HepG2 (cell line): ENCODE results near the gene ZSWIM5. TPM values are rescaled to one million over a fixed set of nuclear protein-coding genes. Genes with fewer than 3 reads are reported as not detected.
A peak's percentile ranks its signal among the peaks of the same experiment; 100 is the strongest.

Experiments used
- DR1 ChIP-seq: sonication (generic); formaldehyde crosslinking; IDR thresholded peaks from 2 replicates; pipeline ENCODE4 v1.8.0; 2021; ENCODE audit warnings: mild to moderate bottlenecking, missing genetic modification reagents, inconsistent platforms
- HDAC1 ChIP-seq: sonication (generic); formaldehyde crosslinking; IDR thresholded peaks from 2 replicates; pipeline ENCODE4 v1.5.1; 2020; ENCODE audit warnings: mild to moderate bottlenecking, missing genetic modification reagents
- KDM5A ChIP-seq: fragments of 200-600 bp; sonication (generic); IDR thresholded peaks from 2 replicates; pipeline ENCODE4 v1.7.0; 2018; ENCODE audit warnings: antibody characterized with exemption, mild to moderate bottlenecking, low read length, borderline replicate concordance
- LCORL ChIP-seq, 2 experiments: fragments of 450-650 bp in 1 of 2; sonication (generic) in 1 of 2; formaldehyde crosslinking in 1 of 2; IDR thresholded peaks; 2 replicates each; pipeline versions ENCODE4 v1.5.0 to v1.6.1; 2017 to 2020; ENCODE audit warnings: antibody characterized with exemption in 1 of 2, missing genetic modification reagents in 1 of 2
- PATZ1 ChIP-seq: sonication (generic); formaldehyde crosslinking; IDR thresholded peaks from 2 replicates; pipeline ENCODE4 v1.4.0; 2020; ENCODE audit warnings: missing genetic modification reagents
- PHF5A ChIP-seq: IDR thresholded peaks from one replicate; pipeline ENCODE4 v1.6.1; 2018; ENCODE audit warnings: low read depth, missing genetic modification reagents; ENCODE audit not compliant: unreplicated experiment
- ZBTB3 ChIP-seq: sonication (generic); formaldehyde crosslinking; IDR thresholded peaks from 2 replicates; pipeline ENCODE4 v1.4.0; 2020; ENCODE audit warnings: low read depth, mild to moderate bottlenecking, moderate library complexity, missing genetic modification reagents, borderline replicate concordance
- ZNF350 ChIP-seq: sonication (generic); formaldehyde crosslinking; IDR thresholded peaks from 2 replicates; pipeline ENCODE4 v1.4.0; 2020; ENCODE audit warnings: mild to moderate bottlenecking, low read depth, missing genetic modification reagents, borderline replicate concordance
- ZNF639 ChIP-seq: conservative IDR thresholded peaks from 2 replicates; pipeline ENCODE4 v1.6.1; 2018; ENCODE audit warnings: missing genetic modification reagents
- ZNF792 ChIP-seq: IDR thresholded peaks from 2 replicates; pipeline ENCODE4 v1.6.1; 2016
- polyA plus RNA-seq, 8 experiments: library from polyadenylated mRNA; depleted of rRNA in 3 of 8; stranded (reverse) in 7 of 8; unstranded in 1 of 8; fragments of >200 nt; fragmentation: Illumina TruSeq in 4 of 8; extraction: Trizol in 4 of 8; gene quantifications; 2 replicates each; pipeline versions ENCODE4 v1.2.1 to v1.2.3, GENCODE V29; 2011 to 2016; ENCODE audit warnings: low read depth in 4 of 8, missing spikeins in 1 of 8, mixed read lengths in 1 of 8; ENCODE audit not compliant: insufficient read depth in 1 of 8
- total RNA-seq, 5 experiments: library from RNA; depleted of rRNA; stranded (reverse); fragments of >200 nt; fragmentation: Illumina TruSeq; extraction: Trizol; gene quantifications; 2 replicates each; pipeline ENCODE4 v1.2.3, GENCODE V29; 2016; ENCODE audit warnings: low read depth in 1 of 5
- TF ChIP-seq, protein P1 (sequence below), 2 experiments: sonication (generic) in 1 of 2; formaldehyde crosslinking in 1 of 2; IDR thresholded peaks; 2 replicates each; pipeline versions ENCODE4 v1.4.0 to v1.6.1; 2016 to 2020; ENCODE audit warnings: borderline replicate concordance in 1 of 2, low read depth in 1 of 2, mild to moderate bottlenecking in 1 of 2, missing genetic modification reagents in 1 of 2
- TF ChIP-seq, protein P2 (sequence below), 2 experiments: sonication (generic) in 1 of 2; formaldehyde crosslinking in 1 of 2; IDR thresholded peaks; 2 replicates each; pipeline versions ENCODE4 v1.5.1 to v1.6.1; 2011 to 2020; ENCODE audit warnings: borderline replicate concordance in 1 of 2, low read depth in 1 of 2, low read length in 1 of 2, mild to moderate bottlenecking in 1 of 2, missing genetic modification reagents in 1 of 2, moderate library complexity in 1 of 2

The ZSWIM5 gene
- total and polyA plus RNA-seq, 2 of the 13 experiments (the other 11 are each of a cell fraction or from before 2014, with no cell fraction given) = 11.0 to 20.6 TPM

DNA sequence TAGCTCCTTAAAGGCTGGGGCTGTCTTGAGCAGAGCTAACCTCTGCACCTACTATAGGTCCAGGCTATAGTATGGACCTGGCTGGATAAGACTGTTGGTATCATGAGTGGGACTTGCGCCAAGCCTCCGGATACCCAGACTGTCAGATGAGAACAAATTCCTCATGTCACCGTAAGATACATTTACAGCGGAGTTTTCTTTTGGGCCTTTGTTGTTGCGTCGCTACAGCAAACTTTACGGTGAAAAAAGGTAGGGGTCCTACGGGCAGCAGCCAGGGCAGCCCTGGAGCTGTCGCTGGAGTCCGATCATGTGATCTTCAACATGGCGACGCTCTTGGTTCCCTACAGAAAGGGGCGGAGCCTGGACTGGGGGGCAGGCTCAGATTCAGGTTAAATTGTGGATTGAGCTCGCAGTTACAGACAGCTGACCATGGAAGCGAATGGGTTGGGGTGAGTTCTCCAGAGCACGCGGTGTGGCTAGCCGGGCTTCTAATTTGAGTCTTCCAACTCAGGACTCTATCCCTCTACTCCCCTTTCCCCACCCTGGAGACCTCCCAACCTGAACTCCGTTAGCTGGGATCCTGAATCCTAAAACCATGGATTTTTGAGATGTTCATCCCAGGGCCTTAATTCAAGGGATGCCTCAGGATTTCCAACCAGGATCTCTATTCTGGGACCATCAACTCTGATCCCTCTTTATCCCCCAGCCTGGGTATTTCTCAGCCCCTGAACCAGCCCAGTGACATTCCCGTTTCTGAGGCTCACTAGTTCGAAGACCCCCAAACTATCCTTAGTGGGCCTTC, 194.4 kb downstream of the ZSWIM5 start, which contains the start of gene UROD (continued):
- TF ChIP-seq ZNF639 (CRISPR knock-in tag) = no peak
- 0 out of 2 replicates have a peak, but pooled peaks have one; percentile 57 for TF ChIP-seq ZBTB3 (CRISPR knock-in tag)
- TF ChIP-seq PATZ1 (CRISPR knock-in tag) = peak; percentile 75
- TF ChIP-seq, protein P1, sequence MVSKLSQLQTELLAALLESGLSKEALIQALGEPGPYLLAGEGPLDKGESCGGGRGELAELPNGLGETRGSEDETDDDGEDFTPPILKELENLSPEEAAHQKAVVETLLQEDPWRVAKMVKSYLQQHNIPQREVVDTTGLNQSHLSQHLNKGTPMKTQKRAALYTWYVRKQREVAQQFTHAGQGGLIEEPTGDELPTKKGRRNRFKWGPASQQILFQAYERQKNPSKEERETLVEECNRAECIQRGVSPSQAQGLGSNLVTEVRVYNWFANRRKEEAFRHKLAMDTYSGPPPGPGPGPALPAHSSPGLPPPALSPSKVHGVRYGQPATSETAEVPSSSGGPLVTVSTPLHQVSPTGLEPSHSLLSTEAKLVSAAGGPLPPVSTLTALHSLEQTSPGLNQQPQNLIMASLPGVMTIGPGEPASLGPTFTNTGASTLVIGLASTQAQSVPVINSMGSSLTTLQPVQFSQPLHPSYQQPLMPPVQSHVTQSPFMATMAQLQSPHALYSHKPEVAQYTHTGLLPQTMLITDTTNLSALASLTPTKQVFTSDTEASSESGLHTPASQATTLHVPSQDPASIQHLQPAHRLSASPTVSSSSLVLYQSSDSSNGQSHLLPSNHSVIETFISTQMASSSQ (IDR thresholded peaks at IDR 0.05; ENCODE audit: low read depth) = peak; percentile 41; the same call in 1 of the 2 replicates
- TF ChIP-seq, protein P1 (CRISPR knock-in tag; IDR thresholded peaks at IDR 0.05; ENCODE audit: borderline replicate concordance) = peak; percentile 58; the same call in 1 of the 2 replicates
- TF ChIP-seq PHF5A (CRISPR knock-in tag) = peak; percentile 84
- no peak for TF ChIP-seq ZNF350 (CRISPR knock-in tag)
- TF ChIP-seq, protein P2, sequence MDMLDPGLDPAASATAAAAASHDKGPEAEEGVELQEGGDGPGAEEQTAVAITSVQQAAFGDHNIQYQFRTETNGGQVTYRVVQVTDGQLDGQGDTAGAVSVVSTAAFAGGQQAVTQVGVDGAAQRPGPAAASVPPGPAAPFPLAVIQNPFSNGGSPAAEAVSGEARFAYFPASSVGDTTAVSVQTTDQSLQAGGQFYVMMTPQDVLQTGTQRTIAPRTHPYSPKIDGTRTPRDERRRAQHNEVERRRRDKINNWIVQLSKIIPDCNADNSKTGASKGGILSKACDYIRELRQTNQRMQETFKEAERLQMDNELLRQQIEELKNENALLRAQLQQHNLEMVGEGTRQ (IDR thresholded peaks at IDR 0.05; ENCODE audit: low read depth, low read length) = peak; percentile 76
- TF ChIP-seq, protein P2 (CRISPR knock-in tag; IDR thresholded peaks at IDR 0.05; ENCODE audit: borderline replicate concordance) = peak; percentile 96; the same call in 1 of the 2 replicates
- TF ChIP-seq ZNF792 (CRISPR knock-in tag) = 0 out of 2 replicates have a peak, but pooled peaks have one; percentile 25
- TF ChIP-seq LCORL (IDR thresholded peaks at IDR 0.05) = no peak
- peak; percentile 29; the same call in 1 of the 2 replicates for TF ChIP-seq LCORL (CRISPR knock-in tag; IDR thresholded peaks at IDR 0.05)
- TF ChIP-seq HDAC1 (CRISPR knock-in tag) = peak; percentile 89
- TF ChIP-seq KDM5A = peak; percentile 84
- TF ChIP-seq DR1 (CRISPR knock-in tag) = peak; percentile 78; the same call in 1 of the 2 replicates
